Jurkat, Clone E6-1 (cell line): ENCODE data around the gene TCP11L2.

Experiments
- DNase-seq: peaks from one replicate; pipeline ENCODE4 v3.0.0-alpha.2; 2011; ENCODE audit warnings: low read depth, low spot score
- H3K4me3 ChIP-seq: 2 replicates; pipeline ENCODE4 v1.5.1; 2011; ENCODE audit warnings: mild to moderate bottlenecking, low read length, control low read depth, moderate library complexity

The TCP11L2 gene

GRCh38 chr12:106329231-106329982, 26.9 kb downstream of the TCP11L2 start:
- no peak overlapping the region for H3K4me3 ChIP-seq
- DNase-seq, result no peak

- H3K4me3 ChIP-seq, result no peak overlapping the region
- DNase-seq, result no peak
Observed at GRCh38 chr12:106331599-106331998, 29.1 kb downstream of the TCP11L2 start.

- no peak overlapping the region for H3K4me3 ChIP-seq
- no peak for DNase-seq
Observed at GRCh38 chr12:106332536-106332935, 30.0 kb downstream of the TCP11L2 start.

GRCh38 chr12:106333010-106333409, 30.5 kb downstream of the TCP11L2 start:
- no peak for DNase-seq
- no peak overlapping the region for H3K4me3 ChIP-seq

- DNase-seq, result no peak
- H3K4me3 ChIP-seq, result no peak overlapping the region
Observed at GRCh38 chr12:106333756-106334155, 31.2 kb downstream of the TCP11L2 start.

GRCh38 chr12:106341086-106341877, 38.7 kb downstream of the TCP11L2 start:
- DNase-seq, result no peak
- no peak overlapping the region for H3K4me3 ChIP-seq

- no peak overlapping the region for H3K4me3 ChIP-seq
- no peak for DNase-seq
Observed at GRCh38 chr12:106342397-106343213, 40.1 kb downstream of the TCP11L2 start.

GRCh38 chr12:106343214-106343528, 40.6 kb downstream of the TCP11L2 start:
- no peak for DNase-seq
- H3K4me3 ChIP-seq, result no peak overlapping the region

GRCh38 chr12:106344131-106344530, 41.6 kb downstream of the TCP11L2 start:
- DNase-seq, result no peak
- H3K4me3 ChIP-seq, result no peak overlapping the region

GRCh38 chr12:106345746-106346145, 43.2 kb downstream of the TCP11L2 start:
- DNase-seq, result no peak

GRCh38 chr12:106348411-106348810, 45.9 kb downstream of the TCP11L2 start:
- H3K4me3 ChIP-seq, result no peak overlapping the region
- no peak for DNase-seq

More at GRCh38 chr12:106345746-106346145, 43.2 kb downstream of the TCP11L2 start:
- H3K4me3 ChIP-seq, result no peak overlapping the region

- no peak overlapping the region for H3K4me3 ChIP-seq
- DNase-seq, result no peak
Observed at GRCh38 chr12:106353175-106353574, 50.6 kb downstream of the TCP11L2 start.

- peak; percentile 94 for DNase-seq
- H3K4me3 ChIP-seq, result peak within 1 kb of the TSS; percentile 63
Observed at GRCh38 chr12:106357549-106358395, 55.2 kb downstream of the TCP11L2 start, which contains the start of gene POLR3B. Gene POLR3B, plus strand, starts transcription at chr12:106357748. Its CDS starts 132 bp downstream, at chr12:106357880.

GRCh38 chr12:106358396-106359241, 56.1 kb downstream of the TCP11L2 start:
- H3K4me3 ChIP-seq, result peak overlapping the region; percentile 63
- no peak for DNase-seq

- DNase-seq, result no peak
- no peak overlapping the region for H3K4me3 ChIP-seq
Observed at GRCh38 chr12:106359646-106360399, 57.3 kb downstream of the TCP11L2 start.

- no peak for DNase-seq
Observed at GRCh38 chr12:106360400-106360994, 58.0 kb downstream of the TCP11L2 start.

GRCh38 chr12:106362971-106363370, 60.4 kb downstream of the TCP11L2 start:
- no peak for DNase-seq
- no peak overlapping the region for H3K4me3 ChIP-seq

More at GRCh38 chr12:106360400-106360994, 58.0 kb downstream of the TCP11L2 start:
- no peak overlapping the region for H3K4me3 ChIP-seq
